Vagina (tissue), 2 donors: ENCODE data around the gene ZNF775.

Experiments used
- POLR2A ChIP-seq, 2 donors: fragments of 450-650 bp; IDR thresholded peaks; one replicate each; pipeline ENCODE4 v1.6.1; 2017; ENCODE audit warnings: antibody characterized with exemption in 2 of 2, mild to moderate bottlenecking in 2 of 2, moderate library complexity in 2 of 2
- TF ChIP-seq, protein P1 (sequence below), 3 experiments: fragments of 450-650 bp in 2 of 3; fragments of 200-600 bp in 1 of 3; sonication (generic) in 1 of 3; IDR thresholded peaks; one replicate each; pipeline ENCODE4 v1.5.1; 2017 to 2019; ENCODE audit warnings: antibody characterized with exemption in 3 of 3, mild to moderate bottlenecking in 2 of 3, moderate library complexity in 2 of 3

DNA sequence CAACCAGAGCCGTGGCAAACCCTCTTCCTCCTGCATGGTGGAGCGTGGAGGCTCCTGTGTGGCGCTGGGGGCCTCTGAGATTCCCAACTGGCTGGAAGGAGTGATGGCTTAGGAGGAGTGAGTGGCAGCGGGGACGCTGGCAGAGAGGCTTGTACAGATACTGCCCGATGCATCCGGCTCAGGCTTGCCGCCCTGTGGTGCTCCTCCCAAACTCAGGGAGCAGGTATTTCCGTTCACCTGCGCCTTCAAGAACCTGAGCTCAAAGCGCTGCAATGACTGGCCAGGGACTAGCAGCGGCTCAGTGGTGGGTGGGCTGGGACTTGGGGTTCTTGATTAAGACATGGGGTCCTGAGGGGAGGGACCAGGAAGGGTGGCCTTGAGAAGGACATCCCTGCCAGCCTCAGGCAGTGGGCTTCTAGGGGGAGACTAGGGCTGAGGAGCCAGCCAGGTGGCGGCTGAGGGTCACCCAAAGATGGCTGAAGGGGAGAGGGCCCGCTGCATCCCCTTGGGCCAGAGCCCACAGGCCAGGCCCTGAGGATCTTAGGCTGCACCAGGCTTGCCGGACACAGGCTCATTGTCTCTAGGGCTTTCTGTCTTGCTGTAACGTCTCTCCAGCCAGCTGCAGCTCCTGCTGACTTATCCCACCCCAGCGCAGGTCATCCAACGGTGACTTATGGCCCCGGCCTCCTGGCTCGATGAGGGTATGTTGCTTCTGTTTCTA, 3.2 kb downstream of the ZNF775 start:
- TF ChIP-seq, protein P1, sequence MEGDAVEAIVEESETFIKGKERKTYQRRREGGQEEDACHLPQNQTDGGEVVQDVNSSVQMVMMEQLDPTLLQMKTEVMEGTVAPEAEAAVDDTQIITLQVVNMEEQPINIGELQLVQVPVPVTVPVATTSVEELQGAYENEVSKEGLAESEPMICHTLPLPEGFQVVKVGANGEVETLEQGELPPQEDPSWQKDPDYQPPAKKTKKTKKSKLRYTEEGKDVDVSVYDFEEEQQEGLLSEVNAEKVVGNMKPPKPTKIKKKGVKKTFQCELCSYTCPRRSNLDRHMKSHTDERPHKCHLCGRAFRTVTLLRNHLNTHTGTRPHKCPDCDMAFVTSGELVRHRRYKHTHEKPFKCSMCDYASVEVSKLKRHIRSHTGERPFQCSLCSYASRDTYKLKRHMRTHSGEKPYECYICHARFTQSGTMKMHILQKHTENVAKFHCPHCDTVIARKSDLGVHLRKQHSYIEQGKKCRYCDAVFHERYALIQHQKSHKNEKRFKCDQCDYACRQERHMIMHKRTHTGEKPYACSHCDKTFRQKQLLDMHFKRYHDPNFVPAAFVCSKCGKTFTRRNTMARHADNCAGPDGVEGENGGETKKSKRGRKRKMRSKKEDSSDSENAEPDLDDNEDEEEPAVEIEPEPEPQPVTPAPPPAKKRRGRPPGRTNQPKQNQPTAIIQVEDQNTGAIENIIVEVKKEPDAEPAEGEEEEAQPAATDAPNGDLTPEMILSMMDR (IDR thresholded peaks at IDR 0.05), result no peak
- no peak for TF ChIP-seq POLR2A (IDR thresholded peaks at IDR 0.05)
